Uterus (tissue), 2 donors: Measurements from ENCODE around the gene CHST11.

Experiments
- POLR2A ChIP-seq, 2 donors: fragments of 450-650 bp; IDR thresholded peaks; one replicate each; pipeline ENCODE4 v1.6.1; 2016; ENCODE audit warnings: antibody characterized with exemption in 2 of 2, mild to moderate bottlenecking in 1 of 2, moderate library complexity in 1 of 2
- TF ChIP-seq, protein P1 (sequence below), 4 experiments: fragments of 200-600 bp in 2 of 4; fragments of 450-650 bp in 2 of 4; sonication (generic) in 2 of 4; IDR thresholded peaks; one replicate each; pipeline ENCODE4 v1.5.1; 2016 to 2019; ENCODE audit warnings: antibody characterized with exemption in 4 of 4, mild to moderate bottlenecking in 2 of 4, moderate library complexity in 1 of 4

DNA sequence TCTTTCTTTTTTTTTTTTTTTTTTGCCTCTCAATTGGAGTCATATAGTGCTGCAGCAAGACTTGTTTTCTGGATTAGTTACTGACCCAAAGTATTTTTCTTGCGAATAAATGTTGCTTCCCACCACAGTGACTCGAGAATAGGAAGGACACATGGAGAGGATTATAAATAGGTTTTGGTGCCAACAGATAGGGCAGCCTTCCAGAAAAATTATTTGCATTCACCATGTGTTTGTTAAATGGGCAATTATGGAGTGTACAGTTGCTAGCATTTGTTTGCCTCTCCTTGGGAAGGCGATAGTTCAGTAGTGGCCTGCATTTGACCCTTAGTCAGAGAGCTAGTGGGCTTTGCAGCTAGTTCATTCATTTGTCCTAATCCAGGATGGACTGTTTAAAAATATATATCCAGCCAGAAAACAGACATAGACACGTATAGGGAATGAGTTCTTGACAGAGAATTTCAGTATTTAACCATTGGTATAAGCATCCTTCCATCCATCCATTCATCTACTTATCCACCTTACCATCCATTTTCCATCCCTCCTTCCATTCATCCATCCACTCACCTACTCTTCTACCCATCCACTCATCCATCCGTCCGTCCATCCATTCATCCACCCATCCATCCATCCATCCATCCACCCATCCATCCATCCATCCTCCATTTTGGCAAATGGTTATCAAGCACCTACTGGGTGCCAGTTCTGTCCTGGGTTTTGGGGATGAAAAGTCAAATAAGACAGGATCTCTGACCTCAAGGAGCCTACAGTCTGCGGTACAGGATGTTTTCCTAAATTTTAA is 67.5 kb downstream of the CHST11 start:
- TF ChIP-seq, protein P1, sequence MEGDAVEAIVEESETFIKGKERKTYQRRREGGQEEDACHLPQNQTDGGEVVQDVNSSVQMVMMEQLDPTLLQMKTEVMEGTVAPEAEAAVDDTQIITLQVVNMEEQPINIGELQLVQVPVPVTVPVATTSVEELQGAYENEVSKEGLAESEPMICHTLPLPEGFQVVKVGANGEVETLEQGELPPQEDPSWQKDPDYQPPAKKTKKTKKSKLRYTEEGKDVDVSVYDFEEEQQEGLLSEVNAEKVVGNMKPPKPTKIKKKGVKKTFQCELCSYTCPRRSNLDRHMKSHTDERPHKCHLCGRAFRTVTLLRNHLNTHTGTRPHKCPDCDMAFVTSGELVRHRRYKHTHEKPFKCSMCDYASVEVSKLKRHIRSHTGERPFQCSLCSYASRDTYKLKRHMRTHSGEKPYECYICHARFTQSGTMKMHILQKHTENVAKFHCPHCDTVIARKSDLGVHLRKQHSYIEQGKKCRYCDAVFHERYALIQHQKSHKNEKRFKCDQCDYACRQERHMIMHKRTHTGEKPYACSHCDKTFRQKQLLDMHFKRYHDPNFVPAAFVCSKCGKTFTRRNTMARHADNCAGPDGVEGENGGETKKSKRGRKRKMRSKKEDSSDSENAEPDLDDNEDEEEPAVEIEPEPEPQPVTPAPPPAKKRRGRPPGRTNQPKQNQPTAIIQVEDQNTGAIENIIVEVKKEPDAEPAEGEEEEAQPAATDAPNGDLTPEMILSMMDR (IDR thresholded peaks at IDR 0.05), result no peak
- no peak for TF ChIP-seq POLR2A (IDR thresholded peaks at IDR 0.05)
